ENCODE results near the gene REPS2.

GRCh38 chrX:17033225-17033624 lies 86.8 kb downstream of the REPS2 start:
- TF ChIP-seq POLR2A (IDR thresholded peaks at IDR 0.05) = no peak
- no peak for TF ChIP-seq CTCF (IDR thresholded peaks at IDR 0.05)

Measured in body of pancreas (tissue), 4 donors.